ENCODE results near the gene ALKAL2.
A peak's percentile ranks its signal among the peaks of the same experiment; 100 is the strongest.

The ALKAL2 gene

GRCh38 chr2:305366-305765 lies 17.5 kb upstream of the ALKAL2 start:
- Histone ChIP-seq H3K4me3 (replicated peaks; ENCODE audit: low read depth, low read length) (no peak overlapping the region), H3K27me3 (replicated peaks; ENCODE audit: control insufficient read depth, insufficient read depth, low read length) (no peaks in the 10 kb centered on the region), H3K36me3 (ENCODE audit: control insufficient read depth, insufficient read depth, low read length) (no peaks in the 10 kb centered on the region)
- TF ChIP-seq CTCF (IDR thresholded peaks at IDR 0.05; ENCODE audit: insufficient read depth, low read length, poor library complexity, severe bottlenecking): no peak
- DNase-seq (ENCODE audit: extremely low read depth, insufficient read length): no peak

- no peak for TF ChIP-seq CTCF (IDR thresholded peaks at IDR 0.05; ENCODE audit: insufficient read depth, low read length, poor library complexity, severe bottlenecking)
- H3K36me3 ChIP-seq (ENCODE audit: control insufficient read depth, insufficient read depth, low read length): no peaks in the 10 kb centered on the region
- no peaks in the 10 kb centered on the region; the same call in 1 of the 2 replicates for H3K27me3 ChIP-seq (replicated peaks; ENCODE audit: control insufficient read depth, insufficient read depth, low read length)
- H3K4me3 ChIP-seq (replicated peaks; ENCODE audit: low read depth, low read length): no peak overlapping the region
- DNase-seq (ENCODE audit: extremely low read depth, insufficient read length): no peak
Observed at GRCh38 chr2:296354-296753, 8.5 kb upstream of the ALKAL2 start.

GRCh38 chr2:295090-295489 lies 7.2 kb upstream of the ALKAL2 start:
- Histone ChIP-seq H3K4me3 (replicated peaks; ENCODE audit: low read depth, low read length) (no peak overlapping the region), H3K27me3 (replicated peaks; ENCODE audit: control insufficient read depth, insufficient read depth, low read length) (no peaks in the 10 kb centered on the region; the same call in 1 of the 2 replicates), H3K36me3 (ENCODE audit: control insufficient read depth, insufficient read depth, low read length) (no peaks in the 10 kb centered on the region)
- no peak for DNase-seq (ENCODE audit: extremely low read depth, insufficient read length)
- TF ChIP-seq CTCF (IDR thresholded peaks at IDR 0.05; ENCODE audit: insufficient read depth, low read length, poor library complexity, severe bottlenecking): no peak

- Histone ChIP-seq H3K4me3 (replicated peaks; ENCODE audit: low read depth, low read length) (peak overlapping the region; percentile 43), H3K27me3 (replicated peaks; ENCODE audit: control insufficient read depth, insufficient read depth, low read length) (no peaks in the 10 kb centered on the region; the same call in 1 of the 2 replicates), H3K36me3 (ENCODE audit: control insufficient read depth, insufficient read depth, low read length) (no peaks in the 10 kb centered on the region)
- peak; percentile 85 for TF ChIP-seq CTCF (IDR thresholded peaks at IDR 0.05; ENCODE audit: insufficient read depth, low read length, poor library complexity, severe bottlenecking)
- DNase-seq (ENCODE audit: extremely low read depth, insufficient read length): peak; percentile 54
Observed at GRCh38 chr2:290090-290722, 2.3 kb upstream of the ALKAL2 start.

GRCh38 chr2:289362-290089 lies 1.6 kb upstream of the ALKAL2 start:
- peak overlapping the region; percentile 43 for H3K4me3 ChIP-seq (replicated peaks; ENCODE audit: low read depth, low read length)

More at GRCh38 chr2:289362-290089, 1.6 kb upstream of the ALKAL2 start:
- Histone ChIP-seq H3K27me3 (replicated peaks; ENCODE audit: control insufficient read depth, insufficient read depth, low read length) (no peaks in the 10 kb centered on the region; the same call in 1 of the 2 replicates), H3K36me3 (ENCODE audit: control insufficient read depth, insufficient read depth, low read length) (no peaks in the 10 kb centered on the region)
- no peak for TF ChIP-seq CTCF (IDR thresholded peaks at IDR 0.05; ENCODE audit: insufficient read depth, low read length, poor library complexity, severe bottlenecking)
- DNase-seq (ENCODE audit: extremely low read depth, insufficient read length): no peak
